Astrocyte of the cerebellum (primary cell): ENCODE measurements around the gene NUDT19.

Source experiments
- DNase-seq: peaks from one replicate; pipeline ENCODE4 v3.0.0-alpha.2; 2011; ENCODE audit warnings: low read depth
- H3K4me3 ChIP-seq: 2 replicates; pipeline ENCODE4 v1.5.1; 2011; ENCODE audit warnings: mild to moderate bottlenecking, low read depth, low read length, moderate library complexity
- CTCF ChIP-seq: IDR thresholded peaks from 2 replicates; pipeline ENCODE4 v1.5.1; 2012; ENCODE audit warnings: low read length, low read depth, moderate library complexity, mild to moderate bottlenecking; ENCODE audit errors: missing control alignments
- in situ Hi-C: cut with HindIII; loops from 2 replicates; pipeline ENCODE4 v1.10.0; 2017; ENCODE audit warnings: low sequenced_read_pairs

Gene NUDT19

DNA sequence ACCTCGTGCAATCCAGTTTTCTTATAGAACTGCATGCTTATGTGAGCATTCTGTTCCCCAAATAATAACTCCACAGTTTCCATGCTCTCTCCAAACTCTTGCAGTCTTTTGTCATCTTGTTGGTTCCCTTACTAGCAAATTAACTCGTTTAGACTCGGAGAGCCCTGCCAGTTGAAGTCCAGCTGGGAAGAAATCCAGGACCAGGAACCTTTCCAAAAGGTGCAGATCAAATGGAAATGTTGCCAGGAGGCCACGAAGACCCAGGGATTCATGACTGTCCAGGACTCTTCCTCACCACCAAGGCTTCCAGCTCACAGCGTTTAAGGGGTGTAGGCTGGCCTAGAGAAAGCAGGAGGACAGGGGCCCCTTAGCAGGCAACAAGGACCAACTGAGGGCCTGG lies 25.9 kb downstream of the NUDT19 start:
- DNase-seq = no peak
- H3K4me3 ChIP-seq = no peak overlapping the region
- in situ Hi-C loops = no loop called here
- TF ChIP-seq CTCF = no peak

GRCh38 chr19:32718286-32718685 lies 26.7 kb downstream of the NUDT19 start:
- in situ Hi-C loops = no loop called here
- no peak for TF ChIP-seq CTCF
- no peak overlapping the region for H3K4me3 ChIP-seq
- DNase-seq = no peak

DNA sequence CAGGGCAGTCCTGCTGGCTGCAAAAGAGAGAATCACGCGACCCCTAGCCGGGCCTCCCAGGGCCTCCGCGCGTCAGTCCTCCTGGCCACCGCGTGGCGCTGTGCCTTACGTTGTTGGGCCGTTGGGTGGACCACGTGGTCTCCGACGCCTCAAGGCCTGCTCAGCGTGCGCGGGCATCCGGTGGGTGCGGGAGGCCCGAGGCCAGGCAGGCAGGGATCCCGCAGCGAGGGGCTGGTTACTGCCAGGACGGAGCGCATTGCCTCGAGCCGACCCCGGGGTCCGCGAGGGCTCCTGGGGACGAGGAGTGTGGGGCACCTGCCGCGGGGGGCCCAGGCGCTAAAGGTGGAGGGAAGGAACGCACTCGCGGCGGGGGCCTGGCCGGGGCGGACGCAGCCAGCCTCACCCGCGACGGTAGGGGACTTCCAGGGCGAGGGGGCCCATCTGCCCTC lies 28.0 kb downstream of the NUDT19 start, which contains the start of gene TDRD12:
TDRD12 (plus strand) TSS at position 157 of the 449 bp plus-strand sequence. CDS start 306 bp downstream, outside the sequence.
- in situ Hi-C loops = no loop called here
- no peak for DNase-seq
- no peak for TF ChIP-seq CTCF
- no peak within 1 kb of the TSS for H3K4me3 ChIP-seq

GRCh38 chr19:32720216-32720935 lies 28.8 kb downstream of the NUDT19 start:
- no peak for TF ChIP-seq CTCF
- no peak for DNase-seq
- in situ Hi-C loops = no loop called here
- no peak overlapping the region for H3K4me3 ChIP-seq

GRCh38 chr19:32720936-32721250 lies 29.3 kb downstream of the NUDT19 start:
- no peak for DNase-seq
- in situ Hi-C loops = no loop called here
- no peak overlapping the region for H3K4me3 ChIP-seq
- TF ChIP-seq CTCF = no peak

DNA sequence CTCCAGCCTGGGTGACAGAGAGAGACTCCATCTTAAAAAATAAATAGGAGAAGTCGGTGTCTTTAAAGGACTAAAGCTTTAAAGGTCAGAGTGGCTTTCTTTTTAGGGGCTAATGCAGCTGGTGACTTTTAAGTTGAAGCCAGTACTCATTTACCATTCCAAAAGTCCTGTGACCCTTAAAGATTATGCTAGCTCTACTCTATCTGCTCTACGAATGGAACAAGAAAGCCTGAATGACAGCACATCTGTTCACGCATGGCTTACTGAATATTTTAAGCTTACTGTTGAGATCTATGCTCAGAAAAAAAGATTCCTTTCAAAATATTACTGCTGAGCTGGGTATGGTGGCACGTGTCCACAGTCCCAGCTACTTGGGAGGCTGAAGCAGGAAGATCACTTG lies 44.3 kb downstream of the NUDT19 start:
- H3K4me3 ChIP-seq = no peak overlapping the region
- no peak for TF ChIP-seq CTCF
- DNase-seq = no peak
- in situ Hi-C loops = no loop called here
